ENCODE data around the gene NAPEPLD.
"Not testable (repeated sequence)": the region's sequence is repeated elsewhere in the genome, so short reads cannot be mapped to it uniquely, and the experiment has no call there.

The NAPEPLD gene

GRCh38 chr7:103101543-103101942 is 47.4 kb downstream of the NAPEPLD start:
- H3K4me3 Mint-ChIP-seq = no peak overlapping the region
- no peak for DNase-seq (ENCODE audit: low spot score in 2 of 2)
- peaks cover 70% of the 10 kb centered on the region for H3K36me3 Mint-ChIP-seq
- H3K27ac Mint-ChIP-seq = no peak overlapping the region
- no peaks in the 10 kb centered on the region for H3K4me1 Mint-ChIP-seq
- ATAC-seq = no peak
- H3K9me3 Mint-ChIP-seq = no peaks in the 10 kb centered on the region

- Mint-ChIP-seq H3K9me3 (no peaks in the 10 kb centered on the region), H3K4me1 (no peaks in the 10 kb centered on the region), H3K4me3 (no peak overlapping the region), H3K36me3 (peaks cover 72% of the 10 kb centered on the region), H3K27ac (peak overlapping the region; percentile 1)
- no peak for ATAC-seq
- no peak for DNase-seq (ENCODE audit: low spot score in 2 of 2)
Measured at GRCh38 chr7:103100348-103100747, 48.6 kb downstream of the NAPEPLD start.

GRCh38 chr7:103097041-103097440 is 51.9 kb downstream of the NAPEPLD start:
- Mint-ChIP-seq H3K4me3 (no peak overlapping the region), H3K4me1 (no peaks in the 10 kb centered on the region), H3K9me3 (no peaks in the 10 kb centered on the region), H3K27ac (no peak overlapping the region), H3K36me3 (peaks cover 80% of the 10 kb centered on the region)
- DNase-seq (ENCODE audit: low spot score in 2 of 2) = no peak
- no peak for ATAC-seq

GRCh38 chr7:103095558-103095957 is 53.3 kb downstream of the NAPEPLD start:
- not testable (repeated sequence) for H3K4me3 Mint-ChIP-seq; ATAC-seq; H3K27ac Mint-ChIP-seq; H3K4me1 Mint-ChIP-seq; H3K9me3 Mint-ChIP-seq; DNase-seq (ENCODE audit: low spot score in 2 of 2)
- peaks cover 76% of the 10 kb centered on the region for H3K36me3 Mint-ChIP-seq

- no peaks in the 10 kb centered on the region for H3K4me1 Mint-ChIP-seq
- peak overlapping the region; percentile 63 for H3K27ac Mint-ChIP-seq
- no peak for ATAC-seq
- H3K4me3 Mint-ChIP-seq = no peak overlapping the region
- H3K9me3 Mint-ChIP-seq = no peaks in the 10 kb centered on the region
- DNase-seq (ENCODE audit: low spot score in 2 of 2) = no peak
- peaks cover 78% of the 10 kb centered on the region for H3K36me3 Mint-ChIP-seq
Measured at GRCh38 chr7:103094102-103094501, 54.8 kb downstream of the NAPEPLD start.

- H3K9me3 Mint-ChIP-seq = no peaks in the 10 kb centered on the region
- peak overlapping the region; percentile 63 for H3K27ac Mint-ChIP-seq
- ATAC-seq = no peak
- DNase-seq (ENCODE audit: low spot score in 2 of 2) = no peak
- H3K4me1 Mint-ChIP-seq = no peaks in the 10 kb centered on the region
- H3K36me3 Mint-ChIP-seq = peaks cover 85% of the 10 kb centered on the region
- no peak overlapping the region for H3K4me3 Mint-ChIP-seq
Measured at GRCh38 chr7:103093429-103093828, 55.5 kb downstream of the NAPEPLD start.

GRCh38 chr7:103092321-103092720 is 56.6 kb downstream of the NAPEPLD start:
- H3K4me1 Mint-ChIP-seq = not testable (repeated sequence)

GRCh38 chr7:103083210-103083609 is 65.7 kb downstream of the NAPEPLD start:
- Mint-ChIP-seq H3K4me1 (peaks cover 4% of the 10 kb centered on the region), H3K27ac (no peak overlapping the region), H3K4me3 (no peak overlapping the region), H3K36me3 (peaks cover 56% of the 10 kb centered on the region), H3K9me3 (no peaks in the 10 kb centered on the region)
- DNase-seq (ENCODE audit: low spot score in 2 of 2) = no peak
- no peak for ATAC-seq

More at GRCh38 chr7:103092321-103092720, 56.6 kb downstream of the NAPEPLD start:
- H3K27ac Mint-ChIP-seq = peak overlapping the region; percentile 61
- H3K4me3 Mint-ChIP-seq; H3K9me3 Mint-ChIP-seq; ATAC-seq; DNase-seq (ENCODE audit: low spot score in 2 of 2): not testable (repeated sequence)
- peaks cover 89% of the 10 kb centered on the region for H3K36me3 Mint-ChIP-seq

- Mint-ChIP-seq H3K9me3 (no peaks in the 10 kb centered on the region), H3K4me1 (peaks cover 10% of the 10 kb centered on the region), H3K27ac (no peak overlapping the region), H3K36me3 (peaks cover 51% of the 10 kb centered on the region), H3K4me3 (no peak overlapping the region)
- ATAC-seq = no peak
- DNase-seq (ENCODE audit: low spot score in 2 of 2) = no peak
Measured at GRCh38 chr7:103082497-103082896, 66.4 kb downstream of the NAPEPLD start.

GRCh38 chr7:103080923-103081322 is 68.0 kb downstream of the NAPEPLD start:
- Mint-ChIP-seq H3K9me3 (no peaks in the 10 kb centered on the region), H3K4me3 (no peak overlapping the region), H3K4me1 (peaks cover 10% of the 10 kb centered on the region), H3K27ac (no peak overlapping the region), H3K36me3 (peaks cover 37% of the 10 kb centered on the region)
- ATAC-seq (no peak), DNase-seq (ENCODE audit: low spot score in 2 of 2) (no peak)

- no peak for DNase-seq (ENCODE audit: low spot score in 2 of 2)
- Mint-ChIP-seq H3K9me3 (no peaks in the 10 kb centered on the region), H3K4me3 (no peak overlapping the region), H3K27ac (no peak overlapping the region), H3K36me3 (peaks cover 26% of the 10 kb centered on the region), H3K4me1 (peaks cover 17% of the 10 kb centered on the region)
- no peak for ATAC-seq
Measured at GRCh38 chr7:103079836-103080235, 69.1 kb downstream of the NAPEPLD start.

- H3K27ac Mint-ChIP-seq = peak overlapping the region; percentile 64
Measured at GRCh38 chr7:103078226-103078625, 70.7 kb downstream of the NAPEPLD start.

GRCh38 chr7:103077318-103077717 is 71.6 kb downstream of the NAPEPLD start:
- DNase-seq (ENCODE audit: low spot score in 2 of 2) (no peak), ATAC-seq (no peak)
- peak overlapping the region; percentile 64 for H3K27ac Mint-ChIP-seq
- H3K4me3 Mint-ChIP-seq = no peak overlapping the region
- peaks cover 30% of the 10 kb centered on the region for H3K4me1 Mint-ChIP-seq
- peaks cover 15% of the 10 kb centered on the region for H3K36me3 Mint-ChIP-seq
- no peaks in the 10 kb centered on the region for H3K9me3 Mint-ChIP-seq

More at GRCh38 chr7:103078226-103078625, 70.7 kb downstream of the NAPEPLD start:
- H3K4me3 Mint-ChIP-seq; DNase-seq (ENCODE audit: low spot score in 2 of 2); H3K9me3 Mint-ChIP-seq; ATAC-seq: not testable (repeated sequence)
- H3K36me3 Mint-ChIP-seq = peaks cover 18% of the 10 kb centered on the region
- H3K4me1 Mint-ChIP-seq = peaks cover 30% of the 10 kb centered on the region

- H3K4me3 Mint-ChIP-seq = peak overlapping the region; percentile 86
- H3K9me3 Mint-ChIP-seq = no peaks in the 10 kb centered on the region
- DNase-seq (ENCODE audit: low spot score in 2 of 2) (no peak), ATAC-seq (no peak)
- H3K36me3 Mint-ChIP-seq = peaks cover 15% of the 10 kb centered on the region
- H3K4me1 Mint-ChIP-seq = peaks cover 30% of the 10 kb centered on the region
- H3K27ac Mint-ChIP-seq = no peak overlapping the region
Measured at GRCh38 chr7:103076764-103077163, 72.1 kb downstream of the NAPEPLD start.

- DNase-seq (ENCODE audit: low spot score in 2 of 2) (peak in 1 of 2 donors; percentile 48), ATAC-seq (peak; percentile 87)
- Mint-ChIP-seq H3K4me1 (peaks cover 30% of the 10 kb centered on the region), H3K9me3 (no peaks in the 10 kb centered on the region), H3K36me3 (peaks cover 15% of the 10 kb centered on the region), H3K4me3 (peak overlapping the region; percentile 86), H3K27ac (peak overlapping the region; percentile 96)
Measured at GRCh38 chr7:103075337-103075918, 73.5 kb downstream of the NAPEPLD start.

- peaks cover 15% of the 10 kb centered on the region for H3K36me3 Mint-ChIP-seq
- H3K27ac Mint-ChIP-seq = peak within 1 kb of the TSS; percentile 96
- peak; percentile 88 to 95 for DNase-seq (ENCODE audit: low spot score in 2 of 2)
- no peaks in the 10 kb centered on the region for H3K9me3 Mint-ChIP-seq
- peak; percentile 89 for ATAC-seq
- peaks cover 30% of the 10 kb centered on the region for H3K4me1 Mint-ChIP-seq
- peak within 1 kb of the TSS; percentile 86 for H3K4me3 Mint-ChIP-seq
Measured at GRCh38 chr7:103074519-103075336, 74.2 kb downstream of the NAPEPLD start, which contains the start of the genes ARMC10 and FBXL13. ARMC10 (plus strand) TSS chr7:103075140; CDS start chr7:103075273, 133 bp downstream. FBXL13 (minus strand) TSS chr7:103074796.
